ENCODE data around the gene GHRL. TPM values are rescaled to one million over a fixed set of nuclear protein-coding genes. Genes with fewer than 3 reads are reported as not detected.

Gene GHRL
- total RNA-seq, 1 experiment from 2014 or later: not detected

GRCh38 chr3:10310578-10310977 lies 17.8 kb upstream of the GHRL start:
- intact Hi-C loops (cut with micrococcal nuclease): no loop called here
- H3K27me3 ChIP-seq (ENCODE audit: insufficient read depth, low read length): no peaks in the 10 kb centered on the region
- DNase-seq (ENCODE audit: low read depth, low spot score) (no peak), ATAC-seq (no peak)
- no peaks in the 10 kb centered on the region for H3K9me3 ChIP-seq (ENCODE audit: control insufficient read depth in 1 of 2, insufficient read depth in 1 of 2, low read depth in 1 of 2, low read length in 2 of 2)
- CTCF ChIA-PET: no interaction called here
- no peak overlapping the region for H3K4me2 ChIP-seq (ENCODE audit: low read length)
- H3K9me2 ChIP-seq (ENCODE audit: insufficient read depth): no peaks in the 10 kb centered on the region
- H3K4me1 ChIP-seq (ENCODE audit: control insufficient read depth in 1 of 2, insufficient read depth in 2 of 2, low read length in 2 of 2): no peaks in the 10 kb centered on the region
- H3K9ac ChIP-seq (ENCODE audit: low read length): no peak overlapping the region
- POLR2A ChIA-PET: no interaction called here
- RAD21 ChIA-PET (ENCODE audit: low non-redundant PET in 1 of 2, low total read pairs in 2 of 2, uncharacterized antibody in 2 of 2, unreplicated experiment in 2 of 2): no interaction called here
- no peak for TF ChIP-seq ZBTB33 (IDR thresholded peaks at IDR 0.05; ENCODE audit: extremely low read depth, insufficient replicate concordance, low read length)
- no peak for TF ChIP-seq CBX3 (IDR thresholded peaks at IDR 0.05; ENCODE audit: low read depth)
- TF ChIP-seq ELF1 (IDR thresholded peaks at IDR 0.05; ENCODE audit: borderline replicate concordance, low read depth): no peak
- TF ChIP-seq ZFX (IDR thresholded peaks at IDR 0.05): no peak
- TF ChIP-seq POLR2A (IDR thresholded peaks at IDR 0.05; ENCODE audit: borderline replicate concordance, extremely low read depth, insufficient read depth, insufficient read length): no peak
- no peak for TF ChIP-seq YY1 (IDR thresholded peaks at IDR 0.05; ENCODE audit: extremely low read depth, insufficient replicate concordance, low read depth, low read length)
- TF ChIP-seq MAX (IDR thresholded peaks at IDR 0.05): no peak
- TF ChIP-seq EZH2phosphoT487 (IDR thresholded peaks at IDR 0.05; ENCODE audit: borderline replicate concordance): no peak
- no peak for TF ChIP-seq JUND (IDR thresholded peaks at IDR 0.05)
- TF ChIP-seq ZNF274 (IDR thresholded peaks at IDR 0.05; ENCODE audit: low read depth, low read length): no peak
- no peak for TF ChIP-seq SIN3A (IDR thresholded peaks at IDR 0.05; ENCODE audit: low read depth)
- TF ChIP-seq CTCF (IDR thresholded peaks at IDR 0.05 in 2 of 3, conservative IDR thresholded peaks at IDR 0.05 in 1 of 3; ENCODE audit: borderline replicate concordance in 1 of 3, insufficient read depth in 1 of 3, low read depth in 2 of 3, low read length in 2 of 3): no peak
- TF ChIP-seq SP1 (IDR thresholded peaks at IDR 0.05; ENCODE audit: low read depth): no peak
- TF ChIP-seq EZH2 (IDR thresholded peaks at IDR 0.05): no peak
- no peak for TF ChIP-seq TCF7L2 (IDR thresholded peaks at IDR 0.05; ENCODE audit: borderline replicate concordance, extremely low read depth, insufficient read depth, insufficient read length)
- no peak for TF ChIP-seq EGR1 (IDR thresholded peaks at IDR 0.05; ENCODE audit: low read depth)
- no peak for TF ChIP-seq ATF3 (IDR thresholded peaks at IDR 0.05)
- TF ChIP-seq SRF (IDR thresholded peaks at IDR 0.05; ENCODE audit: low read depth): no peak
- no peak for TF ChIP-seq FOSL1 (IDR thresholded peaks at IDR 0.05; ENCODE audit: low read depth)
- TF ChIP-seq CEBPB (IDR thresholded peaks at IDR 0.05; ENCODE audit: low read depth): no peak
- H3K79me2 ChIP-seq (ENCODE audit: insufficient read depth, low read length): no peaks in the 10 kb centered on the region; the same call in 1 of the 2 replicates
- H4K20me1 ChIP-seq (ENCODE audit: insufficient read depth): no peaks in the 10 kb centered on the region
- no TSS peak for BruUV-seq (replicated peaks)
- H2AFZ ChIP-seq (ENCODE audit: low read depth, low read length, poor library complexity, severe bottlenecking): no peak overlapping the region
- H3K4me3 ChIP-seq (replicated peaks in 1 of 2; ENCODE audit: low read depth in 1 of 2, low read length in 2 of 2): no peak overlapping the region
- H3K27ac ChIP-seq (ENCODE audit: low read depth, low read length): no peak overlapping the region
- peaks cover 48 to 58% of the 10 kb centered on the region in 2 experiments for H3K36me3 ChIP-seq (ENCODE audit: control insufficient read depth in 1 of 2, insufficient read depth in 2 of 2, low read length in 2 of 2)

All from HCT116 (cell line).